Stromal cell of bone marrow (primary cell): ENCODE measurements around the gene PNMA1.

ENCODE experiments used
- DNase-seq: peaks from one replicate; pipeline ENCODE4 v3.0.0-alpha.2; 2012; ENCODE audit warnings: low read depth

Gene PNMA1

GRCh38 chr14:73663548-73664212 is 50.5 kb downstream of the PNMA1 start:
- DNase-seq, result no peak

GRCh38 chr14:73662487-73662943 is 51.7 kb downstream of the PNMA1 start:
- DNase-seq, result peak; percentile 92

- no peak for DNase-seq
Observed at GRCh38 chr14:73661872-73662271, 52.3 kb downstream of the PNMA1 start.
